ENCODE results near the gene CACNA1C.

The CACNA1C gene

GRCh38 chr12:2228535-2228934 is 175.7 kb downstream of the CACNA1C start:
- TF ChIP-seq CTCF (conservative IDR thresholded peaks at IDR 0.05) (no peak), ZFX (IDR thresholded peaks at IDR 0.05) (no peak)
- H3K27ac ChIP-seq = no peak overlapping the region

- no peak; the same call in 1 of the 2 replicates for TF ChIP-seq CTCF (conservative IDR thresholded peaks at IDR 0.05)
- TF ChIP-seq ZFX (IDR thresholded peaks at IDR 0.05) = no peak
- H3K27ac ChIP-seq = no peak overlapping the region
Measured at GRCh38 chr12:2229661-2230539, 177.1 kb downstream of the CACNA1C start.

- no peak overlapping the region for H3K27ac ChIP-seq
- TF ChIP-seq ZFX (IDR thresholded peaks at IDR 0.05) = no peak
- TF ChIP-seq CTCF (conservative IDR thresholded peaks at IDR 0.05) = no peak
Measured at GRCh38 chr12:2231011-2231595, 178.3 kb downstream of the CACNA1C start.

- TF ChIP-seq CTCF (conservative IDR thresholded peaks at IDR 0.05) (no peak), ZFX (IDR thresholded peaks at IDR 0.05) (no peak)
- no peak overlapping the region for H3K27ac ChIP-seq
Measured at GRCh38 chr12:2231956-2232355, 179.2 kb downstream of the CACNA1C start.

GRCh38 chr12:2233034-2233433 is 180.2 kb downstream of the CACNA1C start:
- TF ChIP-seq CTCF (conservative IDR thresholded peaks at IDR 0.05) (no peak), ZFX (IDR thresholded peaks at IDR 0.05) (no peak)
- no peak overlapping the region for H3K27ac ChIP-seq

- TF ChIP-seq CTCF (conservative IDR thresholded peaks at IDR 0.05) (no peak), ZFX (IDR thresholded peaks at IDR 0.05) (no peak)
- H3K27ac ChIP-seq = no peak overlapping the region
Measured at GRCh38 chr12:2234091-2234490, 181.3 kb downstream of the CACNA1C start.

- no peak for TF ChIP-seq ZFX (IDR thresholded peaks at IDR 0.05)
- no peak for TF ChIP-seq CTCF (conservative IDR thresholded peaks at IDR 0.05)
- H3K27ac ChIP-seq = no peak overlapping the region
Measured at GRCh38 chr12:2234646-2235350, 182.0 kb downstream of the CACNA1C start.

Measured in C4-2B (cell line).